ENCODE data around the gene THTPA. TPM values are rescaled to one million over a fixed set of nuclear protein-coding genes. Genes with fewer than 3 reads are reported as not detected.

Gene THTPA
- total and polyA plus RNA-seq, 2 of the 13 experiments (the other 11 are each of a cell fraction or from before 2014, with no cell fraction given): 7.4 to 8.7 TPM

- TF ChIP-seq GMEB1 (CRISPR knock-in tag; IDR thresholded peaks at IDR 0.05; ENCODE audit: borderline replicate concordance): no peak
- TF ChIP-seq RBFOX2 (IDR thresholded peaks at IDR 0.05; ENCODE audit: low read depth, low read length): no peak
- no peak for TF ChIP-seq ZNF652 (CRISPR knock-in tag; IDR thresholded peaks at IDR 0.05; ENCODE audit: borderline replicate concordance, low read depth)
- TF ChIP-seq ZNF251 (CRISPR knock-in tag; IDR thresholded peaks at IDR 0.05): no peak
- TF ChIP-seq KAT2B (IDR thresholded peaks at IDR 0.05; ENCODE audit: borderline replicate concordance, low read depth, low read length): no peak
- no peak for TF ChIP-seq ZNF879 (CRISPR knock-in tag; IDR thresholded peaks at IDR 0.05)
- TF ChIP-seq, protein P1, sequence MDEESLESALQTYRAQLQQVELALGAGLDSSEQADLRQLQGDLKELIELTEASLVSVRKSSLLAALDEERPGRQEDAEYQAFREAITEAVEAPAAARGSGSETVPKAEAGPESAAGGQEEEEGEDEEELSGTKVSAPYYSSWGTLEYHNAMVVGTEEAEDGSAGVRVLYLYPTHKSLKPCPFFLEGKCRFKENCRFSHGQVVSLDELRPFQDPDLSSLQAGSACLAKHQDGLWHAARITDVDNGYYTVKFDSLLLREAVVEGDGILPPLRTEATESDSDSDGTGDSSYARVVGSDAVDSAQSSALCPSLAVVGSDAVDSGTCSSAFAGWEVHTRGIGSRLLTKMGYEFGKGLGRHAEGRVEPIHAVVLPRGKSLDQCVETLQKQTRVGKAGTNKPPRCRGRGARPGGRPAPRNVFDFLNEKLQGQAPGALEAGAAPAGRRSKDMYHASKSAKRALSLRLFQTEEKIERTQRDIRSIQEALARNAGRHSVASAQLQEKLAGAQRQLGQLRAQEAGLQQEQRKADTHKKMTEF (CRISPR knock-in tag; IDR thresholded peaks at IDR 0.05): no peak
- TF ChIP-seq FOXK1 (CRISPR knock-in tag; IDR thresholded peaks at IDR 0.05; ENCODE audit: borderline replicate concordance, low read depth): no peak
- 0 out of 2 replicates have a peak, but pooled peaks have one; percentile 27 for TF ChIP-seq ZNF773 (CRISPR knock-in tag; IDR thresholded peaks at IDR 0.05; ENCODE audit: borderline replicate concordance)
- TF ChIP-seq THAP11 (CRISPR knock-in tag; IDR thresholded peaks at IDR 0.05): 0 out of 2 replicates have a peak, but pooled peaks have one; percentile 19
- TF ChIP-seq, protein P2, sequence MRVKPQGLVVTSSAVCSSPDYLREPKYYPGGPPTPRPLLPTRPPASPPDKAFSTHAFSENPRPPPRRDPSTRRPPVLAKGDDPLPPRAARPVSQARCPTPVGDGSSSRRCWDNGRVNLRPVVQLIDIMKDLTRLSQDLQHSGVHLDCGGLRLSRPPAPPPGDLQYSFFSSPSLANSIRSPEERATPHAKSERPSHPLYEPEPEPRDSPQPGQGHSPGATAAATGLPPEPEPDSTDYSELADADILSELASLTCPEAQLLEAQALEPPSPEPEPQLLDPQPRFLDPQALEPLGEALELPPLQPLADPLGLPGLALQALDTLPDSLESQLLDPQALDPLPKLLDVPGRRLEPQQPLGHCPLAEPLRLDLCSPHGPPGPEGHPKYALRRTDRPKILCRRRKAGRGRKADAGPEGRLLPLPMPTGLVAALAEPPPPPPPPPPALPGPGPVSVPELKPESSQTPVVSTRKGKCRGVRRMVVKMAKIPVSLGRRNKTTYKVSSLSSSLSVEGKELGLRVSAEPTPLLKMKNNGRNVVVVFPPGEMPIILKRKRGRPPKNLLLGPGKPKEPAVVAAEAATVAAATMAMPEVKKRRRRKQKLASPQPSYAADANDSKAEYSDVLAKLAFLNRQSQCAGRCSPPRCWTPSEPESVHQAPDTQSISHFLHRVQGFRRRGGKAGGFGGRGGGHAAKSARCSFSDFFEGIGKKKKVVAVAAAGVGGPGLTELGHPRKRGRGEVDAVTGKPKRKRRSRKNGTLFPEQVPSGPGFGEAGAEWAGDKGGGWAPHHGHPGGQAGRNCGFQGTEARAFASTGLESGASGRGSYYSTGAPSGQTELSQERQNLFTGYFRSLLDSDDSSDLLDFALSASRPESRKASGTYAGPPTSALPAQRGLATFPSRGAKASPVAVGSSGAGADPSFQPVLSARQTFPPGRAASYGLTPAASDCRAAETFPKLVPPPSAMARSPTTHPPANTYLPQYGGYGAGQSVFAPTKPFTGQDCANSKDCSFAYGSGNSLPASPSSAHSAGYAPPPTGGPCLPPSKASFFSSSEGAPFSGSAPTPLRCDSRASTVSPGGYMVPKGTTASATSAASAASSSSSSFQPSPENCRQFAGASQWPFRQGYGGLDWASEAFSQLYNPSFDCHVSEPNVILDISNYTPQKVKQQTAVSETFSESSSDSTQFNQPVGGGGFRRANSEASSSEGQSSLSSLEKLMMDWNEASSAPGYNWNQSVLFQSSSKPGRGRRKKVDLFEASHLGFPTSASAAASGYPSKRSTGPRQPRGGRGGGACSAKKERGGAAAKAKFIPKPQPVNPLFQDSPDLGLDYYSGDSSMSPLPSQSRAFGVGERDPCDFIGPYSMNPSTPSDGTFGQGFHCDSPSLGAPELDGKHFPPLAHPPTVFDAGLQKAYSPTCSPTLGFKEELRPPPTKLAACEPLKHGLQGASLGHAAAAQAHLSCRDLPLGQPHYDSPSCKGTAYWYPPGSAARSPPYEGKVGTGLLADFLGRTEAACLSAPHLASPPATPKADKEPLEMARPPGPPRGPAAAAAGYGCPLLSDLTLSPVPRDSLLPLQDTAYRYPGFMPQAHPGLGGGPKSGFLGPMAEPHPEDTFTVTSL (CRISPR knock-in tag; IDR thresholded peaks at IDR 0.05; ENCODE audit: borderline replicate concordance): no peak
- TF ChIP-seq MNT (IDR thresholded peaks at IDR 0.05): no peak
- TF ChIP-seq ZNF224 (CRISPR knock-in tag; IDR thresholded peaks at IDR 0.05): no peak
- no peak for TF ChIP-seq ZNF468 (CRISPR knock-in tag; IDR thresholded peaks at IDR 0.05)
- TF ChIP-seq PAX8 (CRISPR knock-in tag; IDR thresholded peaks at IDR 0.05; ENCODE audit: borderline replicate concordance): no peak
- TF ChIP-seq NR2F1 (CRISPR knock-in tag; IDR thresholded peaks at IDR 0.05): 0 out of 4 replicates have a peak, but pooled peaks of 1 of the 2 experiments have one; percentile 31
- TF ChIP-seq ZNF292 (CRISPR knock-in tag; IDR thresholded peaks at IDR 0.05; ENCODE audit: borderline replicate concordance, low read depth): no peak
Observed at GRCh38 chr14:23546450-23547035, 9.5 kb upstream of the THTPA start (continued).

Measured in HepG2 (cell line).